ENCODE data around the gene TMC1. TPM values are rescaled to one million over a fixed set of nuclear protein-coding genes. Genes with fewer than 3 reads are reported as not detected.

TMC1 gene
- total and polyA plus RNA-seq, 2 of the 13 experiments (the other 11 are each of a cell fraction or from before 2014, with no cell fraction given) = 0.02 to 0.03 TPM

DNA sequence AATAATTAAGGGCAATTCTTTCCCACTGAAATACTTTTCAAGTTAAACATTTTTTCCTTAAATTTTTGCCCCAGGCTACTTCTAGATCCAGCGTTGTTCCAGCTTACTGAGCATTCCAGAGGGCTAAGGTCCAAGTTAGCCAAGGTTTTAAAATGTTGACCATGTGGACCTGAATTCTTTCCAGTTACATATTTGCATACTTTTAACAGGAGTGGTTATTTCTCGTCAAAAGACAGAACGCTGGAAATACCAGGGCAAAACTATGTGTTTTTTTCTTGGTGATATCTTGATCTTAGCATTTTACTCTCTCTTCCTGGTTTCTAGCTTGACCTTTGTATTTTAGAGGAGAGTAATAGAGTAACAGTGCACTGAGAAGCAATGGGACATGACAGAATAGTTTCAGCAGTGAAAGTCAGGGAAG lies 32.8 kb downstream of the TMC1 start (continued):
- TF ChIP-seq SALL1 (CRISPR knock-in tag; IDR thresholded peaks at IDR 0.05) (no peak; the same call in 1 of the 2 replicates), PHF20 (CRISPR knock-in tag; IDR thresholded peaks at IDR 0.05) (no peak), ZNF251 (CRISPR knock-in tag; IDR thresholded peaks at IDR 0.05) (no peak), HNRNPLL (IDR thresholded peaks at IDR 0.05; ENCODE audit: low read depth, low read length, poor library complexity, severe bottlenecking) (no peak), ZEB1 (IDR thresholded peaks at IDR 0.05; ENCODE audit: insufficient replicate concordance, low read depth) (no peak), FOXA3 (CRISPR knock-in tag; IDR thresholded peaks at IDR 0.05) (0 out of 2 replicates have a peak, but pooled peaks have one; percentile 5), ZNF605 (CRISPR knock-in tag; IDR thresholded peaks at IDR 0.05) (no peak), TBX3 (IDR thresholded peaks at IDR 0.05; ENCODE audit: borderline replicate concordance) (no peak), ZNF674 (CRISPR knock-in tag; IDR thresholded peaks at IDR 0.05; ENCODE audit: low read depth) (no peak), ZMYM4 (CRISPR knock-in tag; IDR thresholded peaks at IDR 0.05) (no peak), ZNF205 (CRISPR knock-in tag; IDR thresholded peaks at IDR 0.05) (no peak), XBP1 (CRISPR knock-in tag; IDR thresholded peaks at IDR 0.05) (no peak), TEAD3 (CRISPR knock-in tag; optimal IDR thresholded peaks at IDR 0.05; ENCODE audit: borderline replicate concordance) (peak; percentile 80), MTF2 (CRISPR knock-in tag; IDR thresholded peaks at IDR 0.05; ENCODE audit: borderline replicate concordance) (no peak), TAF1 (CRISPR knock-in tag; IDR thresholded peaks at IDR 0.05) (no peak), MTA3 (CRISPR knock-in tag; IDR thresholded peaks at IDR 0.05) (no peak), FOXC1 (CRISPR knock-in tag; IDR thresholded peaks at IDR 0.05; ENCODE audit: borderline replicate concordance) (no peak), REPIN1 (CRISPR knock-in tag; IDR thresholded peaks at IDR 0.05; ENCODE audit: borderline replicate concordance, low read depth) (no peak), ZNF569 (CRISPR knock-in tag; IDR thresholded peaks at IDR 0.05; ENCODE audit: borderline replicate concordance) (no peak), ZNF547 (CRISPR knock-in tag; IDR thresholded peaks at IDR 0.05) (no peak), ZNF331 (CRISPR knock-in tag; IDR thresholded peaks at IDR 0.05) (no peak)
- TF ChIP-seq, protein P1, sequence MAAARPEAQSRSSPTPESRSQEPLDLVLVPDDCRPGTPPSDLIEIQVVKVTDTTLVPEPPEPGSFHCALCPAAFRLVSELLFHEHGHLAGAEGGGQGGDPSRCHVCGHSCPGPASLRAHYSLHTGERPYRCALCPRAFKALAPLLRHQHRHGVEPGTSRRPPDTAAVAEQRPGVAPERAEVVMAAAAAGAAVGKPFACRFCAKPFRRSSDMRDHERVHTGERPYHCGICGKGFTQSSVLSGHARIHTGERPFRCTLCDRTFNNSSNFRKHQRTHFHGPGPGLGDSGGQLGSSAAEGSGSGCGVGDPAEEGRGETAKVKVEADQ (CRISPR knock-in tag; IDR thresholded peaks at IDR 0.05; ENCODE audit: borderline replicate concordance) = no peak
- TF ChIP-seq, protein P2, sequence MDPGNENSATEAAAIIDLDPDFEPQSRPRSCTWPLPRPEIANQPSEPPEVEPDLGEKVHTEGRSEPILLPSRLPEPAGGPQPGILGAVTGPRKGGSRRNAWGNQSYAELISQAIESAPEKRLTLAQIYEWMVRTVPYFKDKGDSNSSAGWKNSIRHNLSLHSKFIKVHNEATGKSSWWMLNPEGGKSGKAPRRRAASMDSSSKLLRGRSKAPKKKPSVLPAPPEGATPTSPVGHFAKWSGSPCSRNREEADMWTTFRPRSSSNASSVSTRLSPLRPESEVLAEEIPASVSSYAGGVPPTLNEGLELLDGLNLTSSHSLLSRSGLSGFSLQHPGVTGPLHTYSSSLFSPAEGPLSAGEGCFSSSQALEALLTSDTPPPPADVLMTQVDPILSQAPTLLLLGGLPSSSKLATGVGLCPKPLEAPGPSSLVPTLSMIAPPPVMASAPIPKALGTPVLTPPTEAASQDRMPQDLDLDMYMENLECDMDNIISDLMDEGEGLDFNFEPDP (CRISPR knock-in tag; conservative IDR thresholded peaks at IDR 0.05) = no peak
- TF ChIP-seq, protein P3, sequence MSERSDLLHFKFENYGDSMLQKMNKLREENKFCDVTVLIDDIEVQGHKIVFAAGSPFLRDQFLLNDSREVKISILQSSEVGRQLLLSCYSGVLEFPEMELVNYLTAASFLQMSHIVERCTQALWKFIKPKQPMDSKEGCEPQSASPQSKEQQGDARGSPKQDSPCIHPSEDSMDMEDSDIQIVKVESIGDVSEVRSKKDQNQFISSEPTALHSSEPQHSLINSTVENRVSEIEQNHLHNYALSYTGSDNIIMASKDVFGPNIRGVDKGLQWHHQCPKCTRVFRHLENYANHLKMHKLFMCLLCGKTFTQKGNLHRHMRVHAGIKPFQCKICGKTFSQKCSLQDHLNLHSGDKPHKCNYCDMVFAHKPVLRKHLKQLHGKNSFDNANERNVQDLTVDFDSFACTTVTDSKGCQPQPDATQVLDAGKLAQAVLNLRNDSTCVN (CRISPR knock-in tag; IDR thresholded peaks at IDR 0.05; ENCODE audit: borderline replicate concordance) = 0 out of 2 replicates have a peak, but pooled peaks have one; percentile 66
- TF ChIP-seq, protein P4, sequence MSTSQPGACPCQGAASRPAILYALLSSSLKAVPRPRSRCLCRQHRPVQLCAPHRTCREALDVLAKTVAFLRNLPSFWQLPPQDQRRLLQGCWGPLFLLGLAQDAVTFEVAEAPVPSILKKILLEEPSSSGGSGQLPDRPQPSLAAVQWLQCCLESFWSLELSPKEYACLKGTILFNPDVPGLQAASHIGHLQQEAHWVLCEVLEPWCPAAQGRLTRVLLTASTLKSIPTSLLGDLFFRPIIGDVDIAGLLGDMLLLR (CRISPR knock-in tag; IDR thresholded peaks at IDR 0.05) = no peak
- TF ChIP-seq, protein P5, sequence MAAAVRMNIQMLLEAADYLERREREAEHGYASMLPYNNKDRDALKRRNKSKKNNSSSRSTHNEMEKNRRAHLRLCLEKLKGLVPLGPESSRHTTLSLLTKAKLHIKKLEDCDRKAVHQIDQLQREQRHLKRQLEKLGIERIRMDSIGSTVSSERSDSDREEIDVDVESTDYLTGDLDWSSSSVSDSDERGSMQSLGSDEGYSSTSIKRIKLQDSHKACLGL (CRISPR knock-in tag; IDR thresholded peaks at IDR 0.05) = no peak

All from HepG2 (cell line).